Suppressor macrophage (primary cell): ENCODE results near the gene KDM5C.

Source experiments
- DNase-seq, 4 experiments: peaks; one replicate each; pipeline ENCODE4 v3.0.0-alpha.2; 2020 to 2022

The KDM5C gene

GRCh38 chrX:53250556-53250955 lies 25.5 kb upstream of the KDM5C start:
- no peak for DNase-seq

GRCh38 chrX:53249408-53250042 lies 24.5 kb upstream of the KDM5C start:
- no peak for DNase-seq

GRCh38 chrX:53247928-53248327 lies 22.9 kb upstream of the KDM5C start:
- DNase-seq, result no peak

- no peak for DNase-seq
Observed at GRCh38 chrX:53246231-53246630, 21.2 kb upstream of the KDM5C start.

GRCh38 chrX:53244610-53245009 lies 19.6 kb upstream of the KDM5C start:
- DNase-seq, result no peak

- DNase-seq, result no peak
Observed at GRCh38 chrX:53242310-53242709, 17.3 kb upstream of the KDM5C start.

DNA sequence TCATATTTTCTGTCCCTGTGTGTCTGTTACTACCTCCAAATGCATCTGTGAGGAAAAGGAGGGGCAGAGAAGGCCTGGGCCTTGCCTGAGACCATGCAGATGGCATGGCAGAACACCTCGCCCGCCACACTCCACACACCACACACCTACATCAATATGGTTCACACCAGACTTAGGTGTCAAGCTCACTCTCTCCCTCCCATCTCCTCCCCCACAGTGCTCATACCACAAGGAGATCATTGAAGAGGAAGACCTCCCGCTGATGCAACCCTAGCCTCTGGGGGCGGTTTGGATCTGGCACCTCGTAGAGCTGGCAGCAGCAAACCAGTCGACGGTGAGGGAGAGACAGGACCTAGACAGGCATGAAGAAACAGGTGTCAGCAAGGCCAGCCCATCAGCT lies 16.6 kb upstream of the KDM5C start:
- no peak for DNase-seq

DNA sequence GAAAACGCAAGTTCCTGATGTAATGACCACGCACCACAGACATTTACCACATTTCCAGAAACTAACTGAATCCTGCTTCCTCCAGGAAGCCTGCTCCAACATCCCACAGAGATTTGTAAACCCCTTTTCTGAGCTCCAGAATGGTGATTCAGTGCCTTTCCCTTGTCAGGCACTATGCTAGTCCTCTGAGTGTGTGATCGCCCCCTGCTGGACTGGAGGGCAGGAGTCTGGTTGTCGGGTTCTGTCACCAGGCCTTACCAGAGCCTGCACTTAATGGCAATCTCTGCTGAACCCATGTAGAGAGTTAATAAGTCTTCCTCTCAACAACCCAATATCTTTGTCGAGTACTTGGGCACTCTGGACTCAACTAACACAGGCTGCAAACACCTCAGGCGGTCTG lies 14.5 kb upstream of the KDM5C start:
- DNase-seq, result peak in 2 of 4 experiments; percentile 6 to 25

DNA sequence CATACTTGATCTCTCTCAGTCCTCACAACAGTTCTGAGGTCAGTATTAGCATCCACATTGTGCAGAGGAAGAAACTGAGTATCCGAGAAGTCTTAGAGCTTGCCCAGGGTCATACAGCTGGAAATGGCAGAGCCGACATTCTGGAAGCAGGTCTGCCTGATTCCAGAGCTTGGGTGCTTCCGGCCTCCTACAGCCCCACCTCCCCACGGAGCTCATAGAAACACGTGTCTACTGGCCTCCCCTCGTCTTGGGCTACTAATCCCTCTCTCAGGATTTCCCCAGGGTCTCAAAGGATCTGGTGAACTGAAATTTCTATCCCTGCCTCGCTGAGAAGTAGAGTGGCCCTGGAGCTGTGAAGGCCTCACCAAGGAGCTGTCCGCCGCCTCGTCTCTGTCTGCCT lies 12.0 kb upstream of the KDM5C start:
- no peak for DNase-seq

DNA sequence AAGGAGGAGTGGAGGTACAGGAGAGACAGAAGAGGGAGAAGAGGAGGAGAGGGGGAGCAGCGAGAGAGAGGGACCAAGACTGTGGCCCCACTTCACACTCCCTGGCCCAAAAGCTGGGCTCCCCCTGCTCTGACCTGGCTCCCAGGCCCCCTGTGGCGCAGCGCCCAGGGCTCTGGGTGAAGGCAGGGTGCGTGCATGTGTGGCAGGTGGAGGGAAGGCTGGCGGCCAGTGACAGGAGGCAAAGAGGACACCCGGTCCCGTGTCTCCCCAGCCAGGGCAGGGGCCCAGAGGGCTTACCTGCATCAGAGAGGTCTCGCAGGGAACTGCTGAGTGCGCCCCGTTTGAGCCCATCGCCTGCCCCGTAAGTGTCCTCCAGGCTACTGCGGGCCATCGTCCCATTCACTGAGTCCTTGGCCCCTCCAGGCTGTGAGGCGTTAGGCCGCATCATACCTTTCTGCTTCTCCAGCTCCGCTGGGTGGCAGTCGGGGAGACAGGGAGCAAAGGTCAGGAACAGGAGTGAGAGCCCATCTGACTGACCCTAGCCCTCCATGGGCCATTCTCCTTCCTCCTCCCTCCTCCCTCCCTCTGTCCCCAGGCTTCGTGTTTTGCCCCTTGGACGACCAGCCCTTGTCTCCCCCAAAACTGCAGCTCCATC lies 11.1 kb upstream of the KDM5C start:
- no peak for DNase-seq

DNA sequence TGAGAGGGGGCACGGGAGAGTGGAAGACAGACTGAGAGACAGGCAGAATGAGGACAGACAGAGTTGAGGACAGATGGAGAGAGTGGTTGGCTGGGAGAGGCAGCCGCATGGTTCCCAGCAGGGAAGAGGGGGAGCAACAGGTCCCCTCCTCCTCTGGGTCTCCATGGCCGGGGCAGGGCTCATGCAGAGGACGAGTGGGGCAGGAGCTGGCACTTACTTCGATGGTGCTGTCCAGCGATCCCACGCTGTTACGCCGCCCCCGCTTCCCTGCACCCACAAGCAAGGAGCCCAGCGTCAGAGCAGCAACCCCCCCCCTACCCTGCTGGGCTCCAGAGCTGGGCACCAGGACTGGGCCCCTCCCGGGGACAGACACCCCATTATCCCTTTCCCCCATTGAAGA lies 10.6 kb upstream of the KDM5C start:
- DNase-seq, result no peak

DNA sequence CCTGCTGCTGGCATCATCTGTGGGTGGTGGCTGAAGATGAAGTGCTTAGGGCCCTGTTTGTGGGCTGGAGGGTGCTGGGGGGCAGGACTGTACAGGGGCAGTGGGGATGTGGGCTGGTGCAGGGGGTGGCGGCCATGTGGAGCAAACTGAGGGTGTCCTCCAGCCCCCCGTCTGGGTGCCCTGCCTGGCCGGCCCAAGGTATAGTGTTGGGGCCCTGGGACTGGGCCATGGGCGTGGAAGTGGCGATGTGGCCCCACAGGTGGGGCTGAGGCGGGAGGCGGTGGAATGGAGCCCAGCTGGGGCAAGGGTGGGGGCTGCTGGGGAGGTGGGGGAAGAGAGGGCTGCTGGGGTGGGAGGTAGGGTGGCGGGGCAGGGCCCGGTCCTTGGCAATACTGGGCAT lies 9.5 kb upstream of the KDM5C start:
- DNase-seq, result no peak

DNA sequence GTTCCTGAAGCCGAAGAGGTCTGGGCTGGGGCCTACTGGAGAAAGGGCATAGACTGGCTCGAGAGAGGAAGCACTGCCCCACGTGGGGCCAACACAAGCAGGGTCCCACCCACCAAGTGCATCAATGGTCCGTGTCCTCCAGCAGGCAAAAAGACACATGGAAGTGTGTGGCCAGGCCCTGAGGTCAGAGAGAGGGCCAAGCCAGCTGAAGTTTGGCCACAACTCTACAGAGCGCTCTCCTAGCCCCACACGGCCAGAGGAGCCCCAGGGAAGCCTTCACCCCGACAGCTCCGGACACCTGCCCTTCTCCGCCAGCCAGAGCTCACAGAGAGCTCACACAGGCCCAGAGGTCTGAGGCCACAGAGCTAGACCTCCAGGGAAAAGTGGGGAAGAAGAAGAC lies 8.5 kb upstream of the KDM5C start:
- DNase-seq, result no peak

DNA sequence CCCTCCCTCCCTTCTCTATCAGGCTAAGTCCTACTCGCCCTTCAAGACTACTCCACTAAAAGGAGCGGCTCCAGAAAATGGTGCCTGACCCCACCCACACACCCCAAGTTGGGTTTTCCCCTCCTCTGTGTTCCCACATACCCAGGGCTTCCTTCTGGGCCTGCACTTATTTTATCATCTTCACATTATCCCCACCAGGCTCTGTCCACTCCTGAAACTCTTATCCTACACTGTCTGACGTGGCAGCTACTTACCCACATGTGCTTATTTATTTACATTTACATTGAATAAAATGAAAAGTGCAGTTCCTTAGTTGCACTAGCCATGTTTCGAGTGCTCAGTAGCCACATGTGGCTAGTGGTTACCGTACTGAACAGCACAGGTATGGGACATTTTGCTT lies 5.1 kb upstream of the KDM5C start:
- no peak for DNase-seq

- DNase-seq, result peak in 3 of 4 experiments; percentile 22 to 39 (median 25)
Observed at GRCh38 chrX:53227224-53227765, 2.3 kb upstream of the KDM5C start.

- DNase-seq, result peak in 2 of 4 experiments; percentile 3 to 25
Observed at GRCh38 chrX:53223955-53224859, 800 bp downstream of the KDM5C start.

GRCh38 chrX:53223068-53223693 lies 1.8 kb downstream of the KDM5C start:
- peak in 2 of 4 experiments; percentile 2 to 9 for DNase-seq

DNA sequence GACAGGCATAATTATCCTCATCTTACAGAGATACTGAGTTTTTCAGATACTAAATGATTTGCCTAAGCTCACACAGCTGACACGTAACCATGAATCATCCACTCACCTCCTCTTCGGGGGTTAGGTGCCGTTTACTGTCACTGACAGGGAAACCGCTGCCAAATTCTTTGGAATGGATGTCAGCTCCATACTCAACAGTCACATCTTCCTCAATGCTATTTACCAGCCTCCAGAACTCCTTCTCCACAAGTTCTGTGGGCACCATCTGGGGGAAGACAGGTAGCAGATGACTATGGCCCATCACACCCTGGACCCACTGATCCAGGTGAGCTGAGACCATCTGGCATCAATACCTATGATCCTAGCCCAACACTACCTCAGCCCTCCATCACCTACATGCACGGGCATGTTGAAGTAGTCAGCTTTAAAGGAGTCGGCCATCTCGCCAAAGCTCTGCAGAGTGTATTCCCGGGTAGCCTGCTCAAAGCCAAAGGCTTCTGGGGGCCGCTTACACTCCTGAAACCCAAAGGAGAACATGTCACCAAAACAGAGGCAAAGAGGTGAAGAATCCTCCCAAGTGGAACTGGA lies 13.5 kb downstream of the KDM5C start:
- no peak for DNase-seq

- DNase-seq, result no peak
Observed at GRCh38 chrX:53196678-53197077, 28.3 kb downstream of the KDM5C start.

- no peak for DNase-seq
Observed at GRCh38 chrX:53195401-53195800, 29.6 kb downstream of the KDM5C start.

DNA sequence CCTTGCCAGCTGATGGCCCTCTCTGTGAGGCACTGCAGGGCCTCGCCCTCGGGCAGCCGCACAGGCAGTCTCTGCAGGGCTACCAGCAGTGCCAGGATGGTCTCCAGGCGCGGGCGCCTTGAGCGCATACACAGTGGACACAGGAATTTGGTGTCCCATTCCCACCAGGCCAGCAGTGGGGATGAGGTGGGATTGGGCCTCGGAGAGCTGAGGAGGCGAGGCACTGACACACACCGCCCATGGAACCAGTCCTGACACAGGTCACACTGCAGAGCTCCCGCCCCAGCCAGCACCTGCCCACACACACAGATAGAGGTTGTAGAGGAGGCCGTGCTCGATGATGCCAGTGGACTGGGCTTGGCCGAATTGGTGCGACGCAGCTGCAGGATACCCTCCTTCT lies 30.7 kb downstream of the KDM5C start:
- no peak for DNase-seq

DNA sequence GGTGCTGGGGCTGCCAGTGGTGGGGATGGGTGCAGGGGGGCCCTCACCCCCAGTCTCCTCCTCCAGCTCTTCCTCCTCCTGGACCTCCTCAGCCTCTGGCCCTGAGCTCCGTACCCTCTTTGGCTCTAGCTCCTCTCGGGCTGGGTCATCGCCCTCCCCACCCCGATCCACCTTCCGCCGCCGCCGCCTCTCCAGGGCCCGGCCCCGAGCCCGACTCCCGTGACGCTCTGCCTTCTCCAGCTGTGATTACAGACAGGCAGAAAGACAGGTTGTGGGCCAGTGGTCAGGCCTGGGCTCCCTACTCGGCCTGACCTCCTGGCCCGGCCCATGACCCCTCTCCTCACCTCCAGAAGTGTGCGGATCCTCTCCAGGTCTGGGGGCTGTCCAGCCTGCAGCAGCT lies 31.9 kb downstream of the KDM5C start:
- DNase-seq, result no peak
